Right kidney (tissue), 1 donor: ENCODE data around the gene MFNG.

ENCODE experiments used
- DNase-seq: peaks from one replicate; pipeline ENCODE4 v3.0.0-alpha.2; 2016

Gene MFNG

DNA sequence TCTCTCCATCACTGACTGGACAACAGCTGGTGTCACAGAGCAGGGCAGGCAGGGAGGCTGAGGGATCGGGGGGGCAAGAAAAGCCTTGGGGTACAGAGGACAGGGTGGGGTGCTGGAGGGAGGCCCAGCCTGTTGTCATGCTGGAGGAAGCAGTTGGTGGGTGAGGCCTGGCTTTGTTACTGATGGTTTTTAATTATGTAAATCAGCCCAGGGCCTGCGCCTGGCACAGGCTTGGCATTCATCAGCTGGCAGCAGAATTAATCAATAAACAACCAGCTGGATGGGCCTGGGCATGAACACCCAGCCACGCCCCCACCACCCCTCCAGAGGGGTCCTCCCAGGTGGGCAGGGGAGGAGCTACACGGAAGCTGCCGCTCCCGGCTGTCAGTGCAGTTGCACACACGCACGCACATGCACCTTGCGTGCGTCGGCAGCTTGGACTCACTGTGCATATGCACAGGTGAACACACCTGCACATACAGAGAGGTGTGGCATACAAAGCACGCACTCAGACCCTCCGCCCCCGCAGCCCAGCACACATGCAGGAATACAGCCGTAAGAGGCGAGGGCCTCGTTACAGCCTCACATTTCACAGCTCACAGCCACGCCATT is 37.6 kb downstream of the MFNG start:
- DNase-seq, result no peak

DNA sequence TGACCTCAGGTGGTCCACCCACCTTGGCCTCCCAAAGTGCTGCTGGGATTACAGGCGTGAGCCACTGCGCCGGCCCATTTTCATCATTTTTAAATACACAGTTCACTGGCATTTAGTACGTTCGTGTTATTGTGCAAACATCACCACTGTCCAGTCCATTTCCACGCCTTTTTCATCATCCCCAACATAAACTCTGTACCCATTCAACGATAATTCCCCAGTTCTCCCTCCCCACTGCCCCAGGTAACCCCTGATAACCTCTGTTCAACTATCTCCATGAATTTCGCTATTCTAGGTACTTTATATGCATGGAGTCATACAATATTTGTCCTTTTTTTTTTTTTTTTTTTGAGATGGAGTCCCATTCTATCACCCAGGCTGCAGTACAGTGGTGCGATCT is 40.7 kb downstream of the MFNG start:
- DNase-seq, result no peak

DNA sequence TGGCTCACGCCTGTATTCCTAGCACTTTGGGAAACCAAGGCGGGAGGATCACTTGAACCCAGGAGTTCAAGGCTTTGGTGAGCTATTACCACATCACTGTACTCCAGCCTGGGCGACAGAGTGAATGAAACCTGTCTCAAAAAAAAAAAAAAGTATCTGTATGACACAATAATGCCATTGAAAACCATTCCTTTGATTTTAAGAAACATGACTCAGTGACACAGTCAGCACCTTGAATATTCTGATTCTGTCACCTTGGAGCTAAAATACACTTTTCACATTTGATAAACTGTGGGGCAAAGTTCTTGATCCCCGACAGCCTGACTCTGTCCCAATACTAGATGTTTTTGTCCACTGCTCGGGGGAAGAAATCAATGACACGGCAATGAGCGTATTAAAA is 42.2 kb downstream of the MFNG start:
- no peak for DNase-seq

DNA sequence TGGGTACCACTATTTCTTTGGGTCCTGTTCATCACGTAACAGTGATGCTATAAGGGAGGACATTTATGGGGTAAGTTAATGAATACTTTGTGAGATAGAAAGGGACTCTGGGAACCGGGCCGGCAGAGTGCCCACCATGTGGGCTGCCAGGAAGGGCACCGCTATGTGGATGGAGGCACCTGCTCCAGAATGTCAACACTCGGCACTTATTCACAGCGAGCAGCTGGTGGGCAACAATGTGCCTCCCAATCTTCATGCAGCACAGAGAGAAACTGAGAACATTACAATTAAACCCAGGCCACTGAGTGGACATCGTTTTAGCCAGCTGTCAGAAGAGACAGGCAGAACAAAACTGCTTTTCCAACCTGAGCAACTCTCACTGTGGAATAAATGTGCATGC is 43.1 kb downstream of the MFNG start:
- DNase-seq, result no peak

DNA sequence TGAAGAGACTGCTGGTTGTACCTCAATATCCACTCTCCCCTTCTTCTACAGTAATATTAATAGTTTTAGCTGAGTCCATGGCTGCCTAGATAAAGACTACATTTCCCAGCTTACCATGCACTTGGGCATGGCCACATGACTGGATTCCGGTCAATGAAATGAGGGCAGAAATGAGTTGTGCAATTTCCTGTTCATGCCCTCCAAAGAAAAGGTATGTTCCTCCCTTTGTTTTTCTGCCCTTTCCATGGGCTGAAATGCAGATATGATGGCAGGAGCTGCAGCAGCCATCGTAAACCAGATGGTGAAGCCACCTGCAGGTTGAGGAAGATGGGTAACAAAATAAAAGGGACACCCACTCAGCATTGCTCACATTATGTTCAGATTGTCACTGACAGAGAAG is 43.6 kb downstream of the MFNG start:
- no peak for DNase-seq

DNA sequence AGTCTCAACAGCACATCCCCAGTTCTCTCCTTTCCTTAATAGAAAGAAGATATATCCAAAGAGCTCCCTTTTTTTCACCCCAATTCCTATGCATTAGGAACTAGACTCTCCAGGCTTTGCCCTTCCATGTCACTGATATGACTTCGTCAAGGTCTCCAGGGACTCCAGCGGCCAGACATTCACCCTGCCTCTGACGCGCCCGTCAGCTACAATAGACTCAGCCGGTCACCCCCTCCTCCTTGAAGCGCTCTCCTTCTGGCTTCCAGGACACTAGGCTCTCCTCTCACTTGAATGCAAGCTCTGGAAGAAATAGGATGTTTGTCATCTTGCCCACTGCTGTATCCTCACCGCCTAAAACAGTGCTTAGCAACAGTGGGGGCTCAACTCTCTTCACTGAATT is 44.0 kb downstream of the MFNG start:
- DNase-seq, result no peak

DNA sequence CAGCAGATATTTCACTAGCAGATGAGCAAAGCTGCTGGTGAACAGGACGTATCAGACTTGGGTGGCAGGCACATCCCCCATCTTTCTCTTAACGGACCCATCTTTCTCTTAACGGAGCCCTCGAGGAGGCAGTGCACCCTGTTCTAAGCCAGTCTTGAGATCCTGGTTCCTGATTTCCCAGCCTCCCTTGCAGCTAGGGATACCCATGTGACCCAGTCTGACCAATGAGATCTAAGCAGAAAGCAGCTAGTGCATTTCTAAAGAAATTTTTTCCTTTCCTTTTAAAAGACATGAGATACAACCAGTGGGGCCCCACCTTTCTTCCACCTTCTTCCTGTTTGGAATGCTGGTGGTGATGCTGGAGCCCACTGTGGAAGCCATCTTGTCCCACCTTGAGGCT is 45.3 kb downstream of the MFNG start:
- DNase-seq, result no peak

DNA sequence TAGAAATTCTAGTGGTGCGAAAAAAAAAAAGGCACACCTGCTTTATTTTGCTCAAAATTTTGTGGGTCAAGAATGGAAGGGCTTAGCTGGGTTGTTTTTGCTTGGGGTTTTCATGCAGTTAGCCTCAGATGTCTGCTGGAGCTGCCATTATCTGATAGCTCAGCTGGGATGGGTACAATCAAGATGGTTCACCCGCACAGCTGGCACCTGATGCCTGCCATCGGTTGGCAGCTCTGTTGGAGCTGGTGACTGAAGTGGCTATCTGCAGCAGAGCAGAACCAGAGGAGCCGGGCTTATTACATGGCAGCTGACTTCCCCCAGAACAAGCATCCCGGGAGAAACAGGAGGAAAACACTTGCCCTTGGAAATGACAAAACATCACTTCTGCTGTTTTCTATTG is 46.8 kb downstream of the MFNG start:
- no peak for DNase-seq

DNA sequence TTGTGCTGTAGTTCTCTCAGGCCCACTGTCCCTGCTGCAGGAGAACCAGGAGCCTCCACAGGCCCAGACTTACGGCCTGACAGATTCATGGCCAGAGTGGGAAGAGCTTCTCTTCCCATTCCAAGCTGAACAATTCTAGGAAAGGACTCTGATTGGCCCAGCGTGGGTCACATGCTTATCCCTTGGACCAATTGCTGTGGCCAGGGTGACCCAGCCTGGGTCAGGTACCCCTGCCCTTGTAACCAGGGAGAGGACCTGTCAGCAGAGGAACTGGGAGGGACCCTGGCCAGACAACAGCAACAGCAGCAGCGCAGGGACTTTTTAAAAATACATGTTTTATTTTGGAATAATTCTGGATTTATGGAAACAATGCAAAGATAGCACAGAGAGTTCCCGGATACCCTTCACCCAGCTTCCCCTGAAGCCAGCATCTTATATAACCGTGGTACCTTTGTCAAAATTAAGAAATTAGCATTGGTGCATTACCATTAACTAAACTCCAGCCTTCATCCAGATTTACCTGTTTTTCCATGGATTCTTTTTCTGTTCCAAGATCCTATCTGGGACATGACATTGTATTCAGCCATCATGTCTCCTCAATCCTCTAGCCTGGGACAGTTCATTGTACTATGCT is 50.1 kb downstream of the MFNG start:
- DNase-seq, result no peak

DNA sequence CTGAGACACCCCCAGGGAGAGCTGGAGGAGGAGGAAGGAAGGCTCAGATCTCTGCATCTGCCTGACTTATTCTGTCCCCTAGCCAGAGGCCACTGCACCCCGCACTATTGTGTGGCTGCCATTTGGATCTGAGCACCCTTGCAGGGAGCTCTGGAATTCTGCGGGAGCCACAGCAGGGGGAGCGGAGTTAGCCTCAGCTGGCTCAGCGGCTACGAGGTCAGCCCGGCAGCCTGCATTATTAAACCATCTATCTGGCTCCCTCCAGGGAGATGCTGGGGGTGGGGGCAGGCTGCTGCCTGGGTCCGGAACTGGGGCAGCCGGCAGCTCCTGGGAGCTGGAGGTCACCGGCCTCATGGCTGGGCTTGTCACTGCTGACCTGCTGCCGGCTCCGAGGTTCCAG is 52.4 kb downstream of the MFNG start:
- no peak for DNase-seq

DNA sequence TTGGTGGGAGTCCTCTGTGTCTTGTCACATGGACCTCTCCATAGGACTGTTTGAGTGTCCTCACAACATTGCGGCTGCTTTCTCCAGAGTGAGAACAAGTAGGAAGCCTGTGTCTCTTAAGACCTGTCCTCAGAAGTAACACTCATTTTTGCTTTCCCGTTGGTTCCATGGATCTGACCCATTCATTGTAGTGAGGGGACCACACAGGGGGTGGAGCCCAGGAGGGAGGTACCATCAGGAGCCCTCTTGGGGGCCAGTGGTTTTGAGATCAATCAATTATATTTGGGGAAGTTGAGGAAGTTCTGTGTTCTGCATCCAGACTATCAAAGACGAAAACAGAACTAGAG is 53.5 kb downstream of the MFNG start:
- DNase-seq, result no peak

DNA sequence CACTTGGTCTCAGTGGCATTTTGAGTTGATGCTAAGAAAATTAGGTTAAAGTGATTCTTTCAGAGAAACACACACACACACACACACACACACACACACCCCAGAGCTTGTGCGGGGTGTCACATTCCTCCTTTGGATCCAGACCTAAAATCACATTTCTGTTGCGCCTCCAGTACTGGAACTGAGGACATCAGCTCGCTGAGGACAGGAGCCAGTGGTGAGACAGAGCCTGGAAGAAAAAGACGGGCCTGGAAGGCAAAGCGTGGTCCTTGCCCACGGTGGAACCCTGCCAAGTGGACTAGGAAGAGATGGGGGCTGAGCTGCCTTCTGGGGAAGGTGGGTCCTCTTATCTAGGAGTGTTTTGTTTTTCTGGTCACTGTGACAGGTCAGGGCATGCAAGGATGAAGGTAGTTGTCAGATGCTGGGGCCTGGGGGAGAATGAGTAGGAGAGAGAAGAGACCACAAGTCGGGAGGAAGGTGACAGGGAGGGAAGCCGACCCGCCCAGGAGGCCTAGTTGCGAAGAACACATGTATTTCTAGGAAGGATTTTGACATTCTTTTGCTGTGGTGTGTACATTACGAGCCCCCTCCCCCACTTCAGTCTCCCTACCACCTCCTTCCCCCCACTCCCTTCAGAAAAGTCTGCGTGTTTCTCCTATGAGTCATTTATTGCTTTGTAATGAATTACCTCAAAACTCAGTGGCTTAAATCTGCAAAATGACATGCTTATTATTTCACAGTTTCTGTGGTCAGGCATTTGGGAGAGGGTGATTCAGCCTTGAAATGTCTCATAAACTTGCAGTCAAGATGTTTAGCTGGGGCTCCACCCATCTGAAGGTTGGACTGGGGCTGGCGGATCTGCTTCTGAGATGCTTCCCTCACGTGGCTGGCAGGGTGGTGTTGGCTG is 54.1 kb downstream of the MFNG start:
- DNase-seq, result no peak

DNA sequence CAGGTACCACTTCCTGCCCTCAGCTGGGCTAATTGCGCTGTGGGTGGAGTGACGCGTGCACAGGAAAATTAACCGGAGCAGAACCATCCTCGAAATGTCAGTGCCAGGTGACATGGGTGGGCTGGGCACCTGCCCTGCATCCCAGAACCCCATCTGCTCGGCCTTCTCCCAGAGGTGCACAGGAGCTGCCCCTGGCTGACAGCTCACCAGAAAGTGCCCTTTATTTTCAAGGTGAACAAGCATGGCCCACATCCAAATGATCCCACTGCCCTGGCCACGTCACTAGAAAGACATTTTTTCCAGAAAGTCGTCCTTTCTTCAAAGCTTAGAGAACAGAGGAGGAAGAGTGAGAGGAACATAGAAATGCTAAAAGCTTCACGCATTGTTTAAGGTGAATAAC is 54.8 kb downstream of the MFNG start:
- DNase-seq, result no peak

DNA sequence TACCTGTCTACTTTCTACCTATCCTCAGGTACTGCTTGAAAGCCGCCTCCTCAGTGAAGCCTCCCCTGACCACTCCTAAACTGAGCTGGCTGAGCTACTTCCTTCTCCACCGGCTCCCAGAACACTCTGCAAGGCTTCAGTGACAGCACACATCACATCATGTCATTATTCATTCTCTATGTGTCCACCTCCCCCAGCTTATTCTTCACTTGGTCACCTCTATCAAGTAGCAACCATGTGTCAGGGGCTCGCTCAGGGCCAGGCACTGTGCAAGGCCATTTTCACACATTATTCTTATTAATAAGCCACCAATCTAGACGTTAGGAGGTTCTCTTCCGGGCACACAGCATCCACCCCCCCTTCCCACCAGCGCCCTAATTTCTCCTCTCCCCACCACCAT is 55.2 kb downstream of the MFNG start:
- DNase-seq, result no peak

DNA sequence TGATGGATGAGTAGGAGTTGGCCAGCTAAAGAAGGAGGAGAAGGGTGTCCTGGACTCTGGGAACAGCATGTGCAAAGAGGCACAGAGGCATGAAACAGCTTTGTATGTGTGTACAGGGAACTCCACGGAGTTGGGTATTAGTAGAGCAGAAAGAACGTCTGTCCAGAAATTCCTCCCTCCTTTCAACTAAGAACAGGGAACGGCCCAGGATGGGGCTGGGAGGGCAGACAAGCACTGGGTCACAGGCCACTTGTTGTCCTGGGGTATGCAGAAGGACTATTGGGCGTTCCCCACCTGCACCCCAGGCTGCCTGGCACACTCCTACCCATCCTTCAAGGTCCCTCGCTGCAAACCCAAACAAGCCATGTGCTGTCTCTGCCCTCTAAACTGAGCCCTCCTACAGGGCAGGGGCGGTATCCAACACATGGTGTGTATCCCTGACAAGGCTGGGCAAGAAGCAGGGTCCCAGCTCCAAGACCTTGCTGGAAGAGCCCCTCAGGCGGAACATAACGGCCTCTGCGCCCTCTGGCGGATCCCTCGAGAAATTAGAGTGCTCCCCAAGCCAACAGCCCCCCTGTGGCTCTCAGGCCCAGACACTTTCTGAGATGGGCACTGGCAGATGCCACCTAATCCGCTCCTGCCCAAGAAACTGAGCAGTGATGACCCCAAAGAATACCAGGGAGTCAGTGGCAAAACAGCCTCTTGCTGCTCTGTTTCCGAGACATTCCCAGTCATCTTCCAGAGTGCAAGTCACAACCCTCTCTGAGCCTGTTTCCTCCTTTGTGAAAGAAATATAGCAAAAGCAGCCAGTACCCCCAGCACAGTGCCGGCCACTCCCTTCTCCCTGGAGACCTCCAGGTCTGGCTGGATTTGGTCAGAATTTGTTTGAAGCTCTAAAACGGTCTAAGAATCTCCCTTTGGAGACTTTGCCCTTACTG is 57.3 kb downstream of the MFNG start:
- DNase-seq, result peak; percentile 63

DNA sequence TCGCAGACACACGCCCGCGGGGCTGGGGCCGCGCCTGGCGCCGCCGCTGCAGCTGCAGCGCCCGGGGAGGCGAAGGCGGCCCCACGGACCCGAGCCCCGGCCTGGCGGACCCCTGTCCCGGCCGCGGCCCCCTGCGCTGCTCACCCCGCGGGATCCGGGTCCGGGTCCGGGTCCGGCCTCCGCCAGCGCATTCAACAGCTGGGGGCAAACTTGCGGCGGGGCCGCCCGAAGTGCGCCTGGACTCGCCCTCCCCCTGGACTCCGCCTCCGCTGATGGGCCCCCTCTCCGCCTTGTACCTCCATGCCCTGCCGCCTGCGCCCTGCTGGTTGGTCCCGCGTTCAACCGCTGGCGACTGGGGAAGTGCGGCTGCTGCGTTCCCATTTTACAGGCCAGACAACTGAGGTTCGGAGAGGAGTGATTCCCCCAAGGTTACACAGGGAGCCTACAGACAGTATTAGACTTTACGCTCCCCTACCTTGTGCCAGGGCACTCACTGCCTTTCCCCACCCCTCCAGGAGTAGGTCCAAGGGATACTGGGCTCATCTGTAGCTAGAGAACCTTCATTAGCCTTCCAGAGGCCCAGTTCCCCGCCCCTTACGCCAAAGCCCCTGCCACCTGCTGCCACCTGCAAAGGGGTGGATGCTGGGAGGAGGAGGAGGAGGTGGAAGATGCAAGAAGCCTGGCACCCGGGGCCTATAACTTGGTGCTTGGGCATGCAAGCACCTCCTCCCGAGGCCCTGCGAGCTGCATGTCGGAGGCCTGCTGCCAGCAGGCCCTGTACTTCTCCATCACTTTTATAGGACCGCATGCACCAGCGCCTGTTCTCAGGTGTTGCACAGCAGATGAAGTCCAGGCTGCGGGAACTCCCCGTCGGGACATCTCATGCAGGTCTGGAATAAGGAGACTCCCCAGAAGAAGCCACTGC is 58.2 kb downstream of the MFNG start:
- no peak for DNase-seq

DNA sequence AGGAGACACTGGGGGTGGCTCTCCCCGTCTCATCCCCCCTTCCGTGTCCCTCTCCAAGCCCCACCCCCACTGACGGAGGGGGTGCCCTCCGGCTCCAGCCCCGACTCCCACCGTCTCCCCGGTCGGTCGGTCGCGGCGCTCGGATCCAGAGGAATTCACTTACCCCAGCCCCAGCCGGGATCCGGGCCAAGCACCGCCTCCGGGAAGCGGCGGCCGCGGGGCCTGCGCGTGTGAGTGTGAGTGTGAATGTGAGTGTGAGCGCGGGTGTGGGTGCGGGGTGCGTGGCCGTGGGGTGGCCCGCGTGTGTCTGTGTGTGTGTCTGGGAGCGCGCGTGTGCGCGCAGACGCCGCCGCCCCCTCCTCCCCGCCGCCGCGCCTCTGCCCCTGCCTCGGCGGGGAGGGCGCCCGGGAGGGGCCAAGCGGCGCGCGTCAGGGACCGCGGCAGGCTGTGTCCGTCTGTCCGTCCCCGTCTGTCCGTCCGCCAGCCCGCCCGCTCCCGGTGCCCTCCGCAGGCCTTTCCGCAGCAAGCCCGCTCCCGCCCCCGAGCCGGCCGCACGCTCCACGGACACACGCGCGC is 59.0 kb downstream of the MFNG start, which contains the start of gene ELFN2:
Gene ELFN2, minus strand, starts transcription at position 345 of the 576 bp plus-strand sequence. CDS start 51,945 bp downstream, outside the sequence.
- DNase-seq, result peak; percentile 70

DNA sequence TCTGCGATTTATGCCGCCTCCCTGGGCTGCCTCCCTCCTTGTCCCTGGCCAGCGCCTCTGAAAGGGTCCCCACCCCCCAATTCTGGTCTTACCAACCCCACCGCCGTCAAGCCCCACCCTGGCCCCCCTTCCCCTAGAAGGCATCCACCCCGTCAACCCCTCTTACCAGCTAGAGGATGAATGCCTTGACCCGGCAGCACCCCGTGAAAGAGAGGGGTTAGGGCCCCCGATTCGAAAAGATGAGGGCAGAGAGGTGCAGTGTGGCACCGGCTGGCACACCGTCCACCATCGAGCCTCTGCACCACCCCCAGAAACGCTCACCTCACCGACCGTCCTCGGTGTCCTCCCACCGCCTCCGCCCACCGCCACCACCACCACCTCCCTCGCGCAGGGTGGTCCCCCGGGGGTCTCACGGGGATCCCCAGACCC is 59.5 kb downstream of the MFNG start:
- DNase-seq, result no peak

DNA sequence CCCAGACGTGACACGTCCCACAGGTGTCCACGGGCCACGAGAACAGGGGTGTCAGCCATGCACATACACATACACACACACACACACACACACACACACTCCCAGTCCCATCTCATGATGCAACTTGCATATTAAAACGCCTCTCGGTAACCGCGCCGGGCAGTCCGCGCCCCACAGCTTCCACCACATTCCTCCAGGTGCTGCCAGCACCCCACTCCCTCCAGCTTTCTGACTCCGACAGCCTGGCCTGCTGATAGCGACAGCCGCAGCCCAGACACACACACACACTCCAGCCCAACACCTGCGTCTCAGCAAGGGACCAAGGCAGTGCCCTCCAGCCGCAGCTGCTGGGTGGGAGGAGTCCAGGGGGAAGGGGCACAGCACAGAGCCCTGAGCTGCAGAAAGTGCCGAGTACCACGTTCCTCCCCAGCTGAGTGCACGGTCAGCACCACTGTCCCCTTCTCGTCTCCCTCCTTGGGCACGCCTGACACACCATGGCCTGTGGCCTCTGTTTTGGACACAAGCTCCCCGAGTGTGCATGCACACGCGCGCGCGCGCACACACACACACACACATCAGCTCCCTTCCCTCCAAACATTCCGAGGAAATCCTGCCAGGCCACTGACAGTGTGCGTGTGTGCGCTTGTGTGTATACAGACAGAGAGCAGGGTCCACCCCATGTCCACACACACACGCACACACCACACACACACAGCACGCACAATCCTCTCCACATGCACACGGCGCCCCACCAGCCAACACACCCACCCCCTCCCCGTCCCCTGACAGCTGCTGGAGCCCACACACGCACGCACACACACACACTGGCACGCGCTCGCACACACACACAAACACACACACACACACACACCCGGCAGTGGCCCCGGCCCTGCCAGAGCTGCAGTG is 60.1 kb downstream of the MFNG start:
- DNase-seq, result peak; percentile 66

DNA sequence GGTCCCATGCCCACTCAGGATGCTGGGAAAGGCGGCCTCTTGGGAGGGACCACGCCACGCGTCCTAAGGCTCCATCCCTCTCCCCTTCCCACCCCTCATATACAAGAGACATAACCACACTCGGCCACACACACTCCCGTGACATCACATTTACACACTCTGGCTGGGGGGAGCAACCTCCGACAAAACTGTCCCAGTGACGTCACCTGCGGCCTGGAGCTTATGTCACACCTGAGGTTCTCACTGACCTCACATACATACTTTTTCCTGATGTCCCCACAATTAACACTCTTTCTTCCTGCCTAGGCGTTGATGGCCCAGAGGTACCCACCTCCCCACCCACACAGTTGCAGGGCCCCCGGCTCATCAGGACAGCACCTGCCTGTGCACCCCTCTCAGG is 60.8 kb downstream of the MFNG start:
- DNase-seq, result no peak
